ENCODE measurements around the gene GAST. TPM values are rescaled to one million over a fixed set of nuclear protein-coding genes. Genes with fewer than 3 reads are reported as not detected.

Gene GAST
- total RNA-seq, 1 experiment from 2014 or later: not detected

DNA sequence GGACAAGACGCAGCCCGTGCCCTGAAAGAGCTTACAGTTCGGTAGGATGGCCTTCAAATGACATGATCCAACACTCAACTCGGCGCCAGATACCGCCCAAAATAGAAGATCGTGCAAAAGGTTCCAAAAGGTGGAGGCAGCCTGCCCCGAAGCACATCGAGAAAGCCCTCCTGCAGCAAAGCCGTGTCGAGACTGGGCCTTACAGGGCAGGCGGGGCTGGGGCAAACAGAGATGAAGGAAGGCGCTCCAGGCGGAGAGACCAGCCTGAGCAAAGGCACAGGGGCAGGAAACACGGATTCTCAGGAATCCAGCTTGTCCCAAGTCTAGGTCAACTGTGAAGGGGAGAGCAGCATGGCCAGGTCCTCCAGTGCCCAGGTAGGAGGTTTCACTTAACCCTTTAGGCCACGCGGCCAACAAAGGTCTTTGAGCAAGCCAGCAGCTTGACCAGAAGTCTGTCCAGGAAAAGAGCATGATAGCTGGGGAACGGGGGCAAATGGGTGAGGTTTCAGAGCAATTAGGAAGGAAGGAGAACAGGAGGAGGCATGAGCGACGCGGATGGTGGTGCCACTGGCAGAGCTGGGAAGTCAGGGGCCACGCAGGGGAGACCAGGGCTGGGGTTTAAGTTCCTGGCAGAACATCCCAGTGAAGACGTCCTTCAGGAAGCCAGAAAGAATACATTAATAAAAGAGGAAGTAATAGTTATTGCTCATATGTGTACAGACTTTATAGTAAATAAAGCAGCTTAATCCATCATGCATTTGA, 44.7 kb upstream of the GAST start:
- no peak overlapping the region for H2BK20ac ChIP-seq (ENCODE audit: low read depth, low read length, poor library complexity, severe bottlenecking)

More for the DNA sequence above, 44.7 kb upstream of the GAST start:
- Mint-ChIP-seq H3K27ac (no peak overlapping the region; a peak in 1 of 7 replicates), H3K36me3 (ENCODE audit: insufficient read depth in 1 of 3, low read depth in 3 of 3) (no peaks in the 10 kb centered on the region; a peak in 1 of 7 replicates), H3K9me3 (no peaks in the 10 kb centered on the region), H3K4me1 (peaks cover 16 to 17% of the 10 kb centered on the region in 2 experiments), H3K27me3 (ENCODE audit: low read depth) (peaks cover 39% of the 10 kb centered on the region), H3K4me3 (peak overlapping the region; percentile 73; a peak in 4 of 5 replicates)
- Histone ChIP-seq H2BK15ac (ENCODE audit: low read depth, low read length) (no peak overlapping the region), H2BK120ac (ENCODE audit: low read depth, low read length, poor library complexity, severe bottlenecking) (no peak overlapping the region), H3K14ac (ENCODE audit: insufficient read depth, low read length) (peak overlapping the region; percentile 52; the same call in 1 of the 2 replicates), H3K79me1 (ENCODE audit: insufficient read depth, low read depth, low read length, poor library complexity, severe bottlenecking) (no peaks in the 10 kb centered on the region), H3K23me2 (ENCODE audit: insufficient read length, low read depth, low read length, poor library complexity, severe bottlenecking) (peaks cover 11% of the 10 kb centered on the region), H2BK12ac (ENCODE audit: insufficient read length, low read depth, low read length) (no peak overlapping the region), H3K9ac (ENCODE audit: extremely low read depth, insufficient read length, low read length) (no peak overlapping the region), H3K4me1 (ENCODE audit: insufficient read depth, low read length) (no peaks in the 10 kb centered on the region; the same call in 1 of the 2 replicates), H3K23ac (ENCODE audit: insufficient read length, low read depth, low read length) (no peak overlapping the region), H3K27me3 (ENCODE audit: insufficient read depth, low read length) (peaks cover 3% of the 10 kb centered on the region; the same call in 1 of the 2 replicates), H3K4ac (ENCODE audit: low read depth, low read length) (no peak overlapping the region), H2BK5ac (ENCODE audit: insufficient read length, low read length) (no peak overlapping the region), H3K27ac (ENCODE audit: insufficient read length, low read depth, low read length) (no peak overlapping the region), H3K18ac (ENCODE audit: insufficient read length, low read depth, low read length) (peak overlapping the region; percentile 44), H2AK5ac (ENCODE audit: insufficient read length, low read length) (no peak overlapping the region), H4K5ac (ENCODE audit: insufficient read length, low read depth, low read length) (no peak overlapping the region), H3K9me3 (ENCODE audit: control insufficient read depth, low read depth, low read length) (no peaks in the 10 kb centered on the region), H3K4me2 (ENCODE audit: insufficient read depth, insufficient read length, low read length) (peak overlapping the region; percentile 29), H2AFZ (ENCODE audit: low read length) (no peak overlapping the region), H3T11ph (ENCODE audit: low read length) (no peak overlapping the region), H4K8ac (replicated peaks; ENCODE audit: insufficient read length, low read depth, low read length) (no peak overlapping the region), H4K91ac (ENCODE audit: insufficient read length, low read depth, low read length) (no peak overlapping the region), H4K20me1 (ENCODE audit: control insufficient read depth, insufficient read depth, insufficient read length) (no peaks in the 10 kb centered on the region), H3K79me2 (ENCODE audit: insufficient read depth, low read length) (no peaks in the 10 kb centered on the region), H3K56ac (ENCODE audit: insufficient read length, low read depth, low read length) (no peak overlapping the region)
- peak; percentile 80 for DNase-seq
- TF ChIP-seq, protein P1, sequence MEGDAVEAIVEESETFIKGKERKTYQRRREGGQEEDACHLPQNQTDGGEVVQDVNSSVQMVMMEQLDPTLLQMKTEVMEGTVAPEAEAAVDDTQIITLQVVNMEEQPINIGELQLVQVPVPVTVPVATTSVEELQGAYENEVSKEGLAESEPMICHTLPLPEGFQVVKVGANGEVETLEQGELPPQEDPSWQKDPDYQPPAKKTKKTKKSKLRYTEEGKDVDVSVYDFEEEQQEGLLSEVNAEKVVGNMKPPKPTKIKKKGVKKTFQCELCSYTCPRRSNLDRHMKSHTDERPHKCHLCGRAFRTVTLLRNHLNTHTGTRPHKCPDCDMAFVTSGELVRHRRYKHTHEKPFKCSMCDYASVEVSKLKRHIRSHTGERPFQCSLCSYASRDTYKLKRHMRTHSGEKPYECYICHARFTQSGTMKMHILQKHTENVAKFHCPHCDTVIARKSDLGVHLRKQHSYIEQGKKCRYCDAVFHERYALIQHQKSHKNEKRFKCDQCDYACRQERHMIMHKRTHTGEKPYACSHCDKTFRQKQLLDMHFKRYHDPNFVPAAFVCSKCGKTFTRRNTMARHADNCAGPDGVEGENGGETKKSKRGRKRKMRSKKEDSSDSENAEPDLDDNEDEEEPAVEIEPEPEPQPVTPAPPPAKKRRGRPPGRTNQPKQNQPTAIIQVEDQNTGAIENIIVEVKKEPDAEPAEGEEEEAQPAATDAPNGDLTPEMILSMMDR (conservative IDR thresholded peaks at IDR 0.05): no peak
- no CpG with 5 or more reads among the region's 23 CpGs for WGBS (ENCODE audit: extremely low coverage, insufficient read length, low lambda C conversion rate)
